Measurements from ENCODE around the gene CD300LG. TPM values are rescaled to one million over a fixed set of nuclear protein-coding genes. Genes with fewer than 3 reads are reported as not detected.

The CD300LG gene
- total RNA-seq, 6 experiments from 2014 or later, result 0.12 to 0.73 (median 0.55) TPM; not detected in 1

DNA sequence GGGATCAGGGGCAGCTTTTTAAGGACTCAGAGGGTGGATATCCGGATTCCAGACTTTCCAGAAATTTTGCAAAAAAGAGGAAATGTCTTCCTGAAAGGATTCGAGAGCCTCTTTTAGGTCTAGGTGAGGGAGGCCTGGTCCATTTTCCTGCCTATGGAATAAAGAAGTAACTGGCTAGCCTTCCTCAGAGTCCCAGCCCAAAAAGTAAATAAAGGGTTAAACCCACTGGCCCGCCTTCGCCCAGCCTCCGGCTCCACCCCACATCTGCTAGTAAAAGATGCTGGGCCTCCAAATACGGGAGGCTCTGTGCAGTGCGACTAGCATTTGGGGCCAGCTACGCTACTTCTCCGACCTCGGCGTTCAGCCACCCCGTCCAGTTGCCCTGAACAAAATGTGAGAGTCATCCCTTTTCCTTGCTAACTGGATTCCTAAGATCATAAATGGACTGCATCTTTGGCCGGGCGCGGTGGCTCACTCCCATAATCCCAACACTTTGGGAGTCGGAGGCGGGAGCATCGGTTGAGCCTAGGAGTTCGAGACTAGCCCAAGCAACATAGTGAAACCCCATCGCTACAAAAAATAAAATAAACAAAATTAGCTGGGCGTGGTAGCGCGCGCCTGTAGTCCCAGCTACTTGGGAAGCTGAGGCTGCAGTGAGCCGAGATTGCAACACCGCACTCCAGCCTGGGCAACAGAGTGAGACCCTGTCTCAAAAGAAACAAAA is 61.2 kb downstream of the CD300LG start:
- no peaks in the 10 kb centered on the region for H3K36me3 ChIP-seq
- H3K9me3 ChIP-seq, result no peaks in the 10 kb centered on the region
- 34% methylated on average over 19 of the region's 26 CpGs for WGBS (ENCODE audit: insufficient coverage, low coverage, low lambda C conversion rate, missing lambda C conversion rate)
- TF ChIP-seq, protein P1, sequence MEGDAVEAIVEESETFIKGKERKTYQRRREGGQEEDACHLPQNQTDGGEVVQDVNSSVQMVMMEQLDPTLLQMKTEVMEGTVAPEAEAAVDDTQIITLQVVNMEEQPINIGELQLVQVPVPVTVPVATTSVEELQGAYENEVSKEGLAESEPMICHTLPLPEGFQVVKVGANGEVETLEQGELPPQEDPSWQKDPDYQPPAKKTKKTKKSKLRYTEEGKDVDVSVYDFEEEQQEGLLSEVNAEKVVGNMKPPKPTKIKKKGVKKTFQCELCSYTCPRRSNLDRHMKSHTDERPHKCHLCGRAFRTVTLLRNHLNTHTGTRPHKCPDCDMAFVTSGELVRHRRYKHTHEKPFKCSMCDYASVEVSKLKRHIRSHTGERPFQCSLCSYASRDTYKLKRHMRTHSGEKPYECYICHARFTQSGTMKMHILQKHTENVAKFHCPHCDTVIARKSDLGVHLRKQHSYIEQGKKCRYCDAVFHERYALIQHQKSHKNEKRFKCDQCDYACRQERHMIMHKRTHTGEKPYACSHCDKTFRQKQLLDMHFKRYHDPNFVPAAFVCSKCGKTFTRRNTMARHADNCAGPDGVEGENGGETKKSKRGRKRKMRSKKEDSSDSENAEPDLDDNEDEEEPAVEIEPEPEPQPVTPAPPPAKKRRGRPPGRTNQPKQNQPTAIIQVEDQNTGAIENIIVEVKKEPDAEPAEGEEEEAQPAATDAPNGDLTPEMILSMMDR (IDR thresholded peaks at IDR 0.05), result no peak
- TF ChIP-seq POLR2A (IDR thresholded peaks at IDR 0.05), result no peak
- H3K27me3 ChIP-seq, result peaks cover 10 to 14% of the 10 kb centered on the region in 2 donors
- no peak overlapping the region for H3K27ac ChIP-seq
- DNase-seq, result no peak
- H3K4me1 ChIP-seq, result peaks cover 0 to 7% (median 0%) of the 10 kb centered on the region in 4 donors
- H3K4me3 ChIP-seq, result no peak overlapping the region
- peak in 3 of 4 donors; percentile 20 to 33 (median 31) for ATAC-seq
- intact Hi-C loops (cut with DNase I), result loop anchor here in 1 of 2 donors (10.0 kb wide), 1 partner anchor 87 kb away; no protein-coding TSS in a partner anchor

GRCh38 chr17:43909537-43910231 is 62.7 kb downstream of the CD300LG start:
- Histone ChIP-seq H3K27ac (no peak overlapping the region), H3K27me3 (peaks cover 10 to 14% of the 10 kb centered on the region in 2 donors), H3K4me3 (no peak overlapping the region), H3K9me3 (no peaks in the 10 kb centered on the region), H3K36me3 (no peaks in the 10 kb centered on the region), H3K4me1 (peaks cover 0 to 7% (median 0%) of the 10 kb centered on the region in 4 donors)
- TF ChIP-seq POLR2A (IDR thresholded peaks at IDR 0.05), result no peak
- TF ChIP-seq, protein P1 (IDR thresholded peaks at IDR 0.05), result no peak
- DNase-seq, result no peak
- no peak for ATAC-seq
- WGBS (ENCODE audit: insufficient coverage, low coverage, low lambda C conversion rate, missing lambda C conversion rate), result 30% methylated on average over 6 of the region's 7 CpGs
- intact Hi-C loops (cut with DNase I), result loop anchor here in 1 of 2 donors (10.0 kb wide), 1 partner anchor 85 kb away; no protein-coding TSS in a partner anchor

- WGBS (ENCODE audit: insufficient coverage, low coverage, low lambda C conversion rate, missing lambda C conversion rate), result 44% methylated on average over 5 of the region's 8 CpGs
- TF ChIP-seq, protein P1 (IDR thresholded peaks at IDR 0.05), result no peak
- TF ChIP-seq POLR2A (IDR thresholded peaks at IDR 0.05), result no peak
- intact Hi-C loops (cut with DNase I), result no loop called here
- Histone ChIP-seq H3K36me3 (no peaks in the 10 kb centered on the region), H3K27ac (no peak overlapping the region), H3K9me3 (no peaks in the 10 kb centered on the region), H3K27me3 (peaks cover 0 to 8% of the 10 kb centered on the region in 2 donors), H3K4me1 (no peaks in the 10 kb centered on the region), H3K4me3 (no peak overlapping the region)
- DNase-seq (no peak), ATAC-seq (no peak)
Observed at GRCh38 chr17:43911904-43912303, 64.9 kb downstream of the CD300LG start.

GRCh38 chr17:43912635-43913304 is 65.8 kb downstream of the CD300LG start:
- intact Hi-C loops (cut with DNase I), result no loop called here
- Histone ChIP-seq H3K9me3 (no peaks in the 10 kb centered on the region), H3K4me3 (no peak overlapping the region), H3K27me3 (peaks cover 0 to 3% of the 10 kb centered on the region in 2 donors), H3K27ac (no peak overlapping the region), H3K4me1 (no peaks in the 10 kb centered on the region), H3K36me3 (no peaks in the 10 kb centered on the region)
- no peak for ATAC-seq
- 29% methylated on average over 1 of the region's 4 CpGs for WGBS (ENCODE audit: insufficient coverage, low coverage, low lambda C conversion rate, missing lambda C conversion rate)
- TF ChIP-seq, protein P1 (IDR thresholded peaks at IDR 0.05), result no peak
- TF ChIP-seq POLR2A (IDR thresholded peaks at IDR 0.05), result no peak
- no peak for DNase-seq

Other genes starting within 250 kb of the CD300LG start
- gene MEOX1, start 185.3 kb upstream of the CD300LG start, total RNA-seq, result under 1 TPM in 1 of 6 experiments, not detected in 5; 0.11 TPM
- not detected for gene SOST, start 88.4 kb upstream of the CD300LG start, total RNA-seq
- 10 to 100 TPM; 75.1 to 97.2 (median 87.7) TPM for gene DUSP3, start 68.2 kb upstream of the CD300LG start, total RNA-seq
- gene CFAP97D1, start 66.7 kb upstream of the CD300LG start, total RNA-seq, result not detected
- gene MPP3, start 14.0 kb upstream of the CD300LG start, total RNA-seq, result 1 to 10 TPM; 1.3 to 2.5 (median 1.8) TPM
- gene MPP2, start 60.4 kb downstream of the CD300LG start, total RNA-seq, result 1 to 10 TPM in 1 of 6 experiments, under 1 TPM in 2, not detected in 3; 0.13 to 1.2 (median 0.18) TPM
- gene PPY, start 95.3 kb downstream of the CD300LG start, total RNA-seq, result not detected
- not detected for gene PYY, start 106.8 kb downstream of the CD300LG start, total RNA-seq
- 10 to 100 TPM; 12.1 to 56.2 (median 45.6) TPM for gene NAGS, start 157.4 kb downstream of the CD300LG start, total RNA-seq
- 10 to 100 TPM in 4 of 6 experiments, 1 to 10 TPM in 2; 6.7 to 23.6 (median 10.9) TPM for gene TMEM101, start 167.8 kb downstream of the CD300LG start, total RNA-seq
- gene LSM12, start 219.5 kb downstream of the CD300LG start, total RNA-seq, result 10 to 100 TPM; 24.2 to 30.6 (median 29.4) TPM
- 10 to 100 TPM in 2 of 6 experiments, 1 to 10 TPM in 4; 5.9 to 24.2 (median 9.9) TPM for gene G6PC3, start 223.6 kb downstream of the CD300LG start, total RNA-seq

Data from right lobe of liver (tissue), 6 donors.